Lower leg skin (tissue), 3 donors: ENCODE results near the gene FMO2.

Source experiments
- POLR2A ChIP-seq, 2 donors: fragments of 450-650 bp; IDR thresholded peaks; one replicate each; pipeline ENCODE4 v1.6.1; 2016 to 2017; ENCODE audit warnings: antibody characterized with exemption in 2 of 2, mild to moderate bottlenecking in 1 of 2, moderate library complexity in 1 of 2
- TF ChIP-seq, protein P1 (sequence below), 3 donors: fragments of 450-650 bp; IDR thresholded peaks; one replicate each; pipeline ENCODE4 v1.5.1; 2016; ENCODE audit warnings: antibody characterized with exemption in 3 of 3, mild to moderate bottlenecking in 3 of 3, moderate library complexity in 2 of 3

DNA sequence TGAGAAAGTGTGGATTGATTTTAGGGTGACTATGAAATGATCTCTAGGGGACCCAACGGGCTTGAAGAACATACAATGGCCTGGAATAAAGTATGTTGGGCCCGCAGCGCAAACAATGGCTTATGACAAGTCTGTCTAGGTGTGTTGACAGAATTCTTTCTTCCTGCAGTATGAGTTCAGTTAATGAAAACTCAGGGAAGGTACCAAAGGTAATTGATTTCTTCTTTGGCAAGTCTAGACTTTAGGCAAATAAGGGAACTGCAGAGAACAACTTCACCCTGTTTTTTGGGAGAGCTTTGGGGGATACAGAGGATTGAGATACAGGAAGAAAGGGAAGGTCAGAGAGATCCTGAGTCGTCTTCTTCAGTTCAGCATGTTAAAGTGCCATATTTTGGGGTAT, 7.8 kb upstream of the FMO2 start:
- TF ChIP-seq, protein P1, sequence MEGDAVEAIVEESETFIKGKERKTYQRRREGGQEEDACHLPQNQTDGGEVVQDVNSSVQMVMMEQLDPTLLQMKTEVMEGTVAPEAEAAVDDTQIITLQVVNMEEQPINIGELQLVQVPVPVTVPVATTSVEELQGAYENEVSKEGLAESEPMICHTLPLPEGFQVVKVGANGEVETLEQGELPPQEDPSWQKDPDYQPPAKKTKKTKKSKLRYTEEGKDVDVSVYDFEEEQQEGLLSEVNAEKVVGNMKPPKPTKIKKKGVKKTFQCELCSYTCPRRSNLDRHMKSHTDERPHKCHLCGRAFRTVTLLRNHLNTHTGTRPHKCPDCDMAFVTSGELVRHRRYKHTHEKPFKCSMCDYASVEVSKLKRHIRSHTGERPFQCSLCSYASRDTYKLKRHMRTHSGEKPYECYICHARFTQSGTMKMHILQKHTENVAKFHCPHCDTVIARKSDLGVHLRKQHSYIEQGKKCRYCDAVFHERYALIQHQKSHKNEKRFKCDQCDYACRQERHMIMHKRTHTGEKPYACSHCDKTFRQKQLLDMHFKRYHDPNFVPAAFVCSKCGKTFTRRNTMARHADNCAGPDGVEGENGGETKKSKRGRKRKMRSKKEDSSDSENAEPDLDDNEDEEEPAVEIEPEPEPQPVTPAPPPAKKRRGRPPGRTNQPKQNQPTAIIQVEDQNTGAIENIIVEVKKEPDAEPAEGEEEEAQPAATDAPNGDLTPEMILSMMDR (IDR thresholded peaks at IDR 0.05): no peak
- no peak for TF ChIP-seq POLR2A (IDR thresholded peaks at IDR 0.05)
